ENCODE data around the gene CABP1. TPM values are rescaled to one million over a fixed set of nuclear protein-coding genes. Genes with fewer than 3 reads are reported as not detected.
A peak's percentile ranks its signal among the peaks of the same experiment; 100 is the strongest.

The CABP1 gene
- total RNA-seq, 1 experiment from 2014 or later, result 1.2 TPM

DNA sequence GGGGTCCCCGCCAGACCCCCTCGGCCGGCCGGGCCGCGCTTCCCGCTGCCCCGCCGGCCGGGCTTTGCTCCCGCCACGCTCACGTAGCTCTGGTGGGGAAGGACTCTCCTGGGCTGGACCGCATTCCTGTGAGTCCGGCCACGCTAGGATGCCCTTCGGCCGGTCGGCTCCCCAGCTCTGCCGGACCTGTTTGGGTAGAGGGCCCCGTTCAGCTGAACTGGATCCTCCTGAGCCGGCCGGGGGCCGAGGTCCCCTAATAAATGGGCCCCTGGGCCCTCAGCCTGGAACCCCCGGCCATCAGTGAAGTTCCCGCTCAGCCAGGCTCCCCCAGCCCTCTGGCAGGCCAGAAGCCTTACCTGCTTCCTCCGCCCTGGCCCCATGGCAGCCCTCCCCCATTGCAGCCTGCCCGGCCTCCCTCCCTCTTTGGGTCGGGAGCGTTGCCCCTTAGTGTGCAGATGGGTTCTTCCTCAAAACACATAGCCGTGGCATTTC is 70.4 kb downstream of the CABP1 start:
- peaks cover 28% of the 10 kb centered on the region for H3K36me3 ChIP-seq (ENCODE audit: insufficient read depth, low read length, poor library complexity, severe bottlenecking)
- intact Hi-C loops (cut with micrococcal nuclease; ENCODE audit: unreplicated experiment), result loop anchor here (5.0 kb wide), 1 partner anchor 384 kb away; the partner anchor contains the start of gene PLA2G1B
- no peaks in the 10 kb centered on the region for H3K9me3 ChIP-seq (ENCODE audit: low read depth, low read length, poor library complexity, severe bottlenecking)
- no peaks in the 10 kb centered on the region for H3K27me3 ChIP-seq (replicated peaks; ENCODE audit: insufficient read depth, low read depth, low read length, poor library complexity)
- DNase-seq (ENCODE audit: low spot score), result no peak
- H3K4me1 ChIP-seq (ENCODE audit: insufficient read depth, low read length, poor library complexity, severe bottlenecking), result peaks cover 5% of the 10 kb centered on the region
- ChIA-PET CTCF (interaction anchor here (0.6 kb wide), 1 partner anchor 54 kb away, joined by 6 read pairs; no protein-coding TSS in a partner anchor), POLR2A (ENCODE audit: low non-redundant PET) (no interaction called here)
- H3K4me3 ChIP-seq (ENCODE audit: low read depth, low read length, poor library complexity, severe bottlenecking), result peak overlapping the region; percentile 93
- peak overlapping the region; percentile 90 for H3K27ac ChIP-seq (ENCODE audit: low read depth, low read length, poor library complexity, severe bottlenecking)
- no TSS peak for BruUV-seq (replicated peaks)
- TF ChIP-seq, protein P1, sequence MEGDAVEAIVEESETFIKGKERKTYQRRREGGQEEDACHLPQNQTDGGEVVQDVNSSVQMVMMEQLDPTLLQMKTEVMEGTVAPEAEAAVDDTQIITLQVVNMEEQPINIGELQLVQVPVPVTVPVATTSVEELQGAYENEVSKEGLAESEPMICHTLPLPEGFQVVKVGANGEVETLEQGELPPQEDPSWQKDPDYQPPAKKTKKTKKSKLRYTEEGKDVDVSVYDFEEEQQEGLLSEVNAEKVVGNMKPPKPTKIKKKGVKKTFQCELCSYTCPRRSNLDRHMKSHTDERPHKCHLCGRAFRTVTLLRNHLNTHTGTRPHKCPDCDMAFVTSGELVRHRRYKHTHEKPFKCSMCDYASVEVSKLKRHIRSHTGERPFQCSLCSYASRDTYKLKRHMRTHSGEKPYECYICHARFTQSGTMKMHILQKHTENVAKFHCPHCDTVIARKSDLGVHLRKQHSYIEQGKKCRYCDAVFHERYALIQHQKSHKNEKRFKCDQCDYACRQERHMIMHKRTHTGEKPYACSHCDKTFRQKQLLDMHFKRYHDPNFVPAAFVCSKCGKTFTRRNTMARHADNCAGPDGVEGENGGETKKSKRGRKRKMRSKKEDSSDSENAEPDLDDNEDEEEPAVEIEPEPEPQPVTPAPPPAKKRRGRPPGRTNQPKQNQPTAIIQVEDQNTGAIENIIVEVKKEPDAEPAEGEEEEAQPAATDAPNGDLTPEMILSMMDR (conservative IDR thresholded peaks at IDR 0.05; ENCODE audit: low read depth, low read length), result no peak
- no peak for TF ChIP-seq EZH2 (IDR thresholded peaks at IDR 0.05; ENCODE audit: borderline replicate concordance, low read depth, low read length, poor library complexity, severe bottlenecking)

DNA sequence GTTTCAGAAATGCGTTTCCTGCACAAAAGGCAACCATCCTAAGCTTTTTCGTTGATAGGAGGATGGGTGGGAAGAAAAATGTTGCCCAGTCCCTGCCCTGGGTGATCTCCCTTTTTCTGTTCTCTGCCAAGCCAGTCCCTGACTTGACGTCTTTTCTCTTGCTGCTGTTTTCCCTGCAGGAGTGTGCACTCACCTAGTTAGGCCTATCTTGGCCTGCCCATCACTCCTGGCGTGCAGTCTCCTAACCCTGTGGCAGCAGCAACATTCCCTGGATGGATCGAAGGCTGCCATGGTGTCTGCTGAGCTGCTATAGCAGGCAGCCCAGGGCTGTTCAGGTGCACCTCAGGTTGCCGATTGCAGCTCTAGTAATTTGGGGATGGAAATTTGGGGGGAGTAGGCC is 71.0 kb downstream of the CABP1 start:
- Histone ChIP-seq H3K27me3 (replicated peaks; ENCODE audit: insufficient read depth, low read depth, low read length, poor library complexity) (no peaks in the 10 kb centered on the region), H3K4me1 (ENCODE audit: insufficient read depth, low read length, poor library complexity, severe bottlenecking) (peaks cover 5% of the 10 kb centered on the region), H3K36me3 (ENCODE audit: insufficient read depth, low read length, poor library complexity, severe bottlenecking) (peaks cover 34% of the 10 kb centered on the region), H3K27ac (ENCODE audit: low read depth, low read length, poor library complexity, severe bottlenecking) (peak overlapping the region; percentile 90), H3K4me3 (ENCODE audit: low read depth, low read length, poor library complexity, severe bottlenecking) (peak overlapping the region; percentile 93), H3K9me3 (ENCODE audit: low read depth, low read length, poor library complexity, severe bottlenecking) (no peaks in the 10 kb centered on the region)
- DNase-seq (ENCODE audit: low spot score), result no peak
- ChIA-PET CTCF (interaction anchor here (0.7 kb wide), 1 partner anchor 9 kb away, joined by 3 read pairs; no protein-coding TSS in a partner anchor), POLR2A (ENCODE audit: low non-redundant PET) (no interaction called here)
- no peak for TF ChIP-seq EZH2 (IDR thresholded peaks at IDR 0.05; ENCODE audit: borderline replicate concordance, low read depth, low read length, poor library complexity, severe bottlenecking)
- TF ChIP-seq, protein P1 (conservative IDR thresholded peaks at IDR 0.05; ENCODE audit: low read depth, low read length), result no peak
- intact Hi-C loops (cut with micrococcal nuclease; ENCODE audit: unreplicated experiment), result loop anchor here (5.0 kb wide), 1 partner anchor 384 kb away; the partner anchor contains the start of gene PLA2G1B
- BruUV-seq (replicated peaks), result no TSS peak

DNA sequence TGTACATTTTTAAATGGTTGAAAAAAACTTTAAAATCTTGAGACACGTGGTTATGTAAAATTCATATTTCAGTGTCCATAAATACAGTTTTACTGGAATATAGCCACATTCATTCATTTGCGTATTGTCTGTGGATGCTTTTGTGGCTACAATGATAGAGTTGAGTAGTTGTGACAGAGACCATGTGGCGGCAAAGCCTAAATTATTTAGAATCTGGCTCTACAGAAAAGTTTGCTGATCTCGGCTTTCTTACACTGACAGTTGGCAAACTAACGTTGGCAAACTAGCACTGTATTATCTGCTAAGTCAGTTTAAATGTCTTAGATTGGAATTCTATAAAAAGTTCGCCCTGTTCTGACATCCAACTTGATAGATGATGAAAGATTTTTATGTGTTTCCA is 72.2 kb downstream of the CABP1 start:
- no peak for TF ChIP-seq EZH2 (IDR thresholded peaks at IDR 0.05; ENCODE audit: borderline replicate concordance, low read depth, low read length, poor library complexity, severe bottlenecking)
- TF ChIP-seq, protein P1 (conservative IDR thresholded peaks at IDR 0.05; ENCODE audit: low read depth, low read length), result no peak
- H3K36me3 ChIP-seq (ENCODE audit: insufficient read depth, low read length, poor library complexity, severe bottlenecking), result peaks cover 42% of the 10 kb centered on the region
- H3K27me3 ChIP-seq (replicated peaks; ENCODE audit: insufficient read depth, low read depth, low read length, poor library complexity), result no peaks in the 10 kb centered on the region
- BruUV-seq (replicated peaks), result no TSS peak
- no peak overlapping the region for H3K4me3 ChIP-seq (ENCODE audit: low read depth, low read length, poor library complexity, severe bottlenecking)
- H3K9me3 ChIP-seq (ENCODE audit: low read depth, low read length, poor library complexity, severe bottlenecking), result no peaks in the 10 kb centered on the region
- DNase-seq (ENCODE audit: low spot score), result no peak
- intact Hi-C loops (cut with micrococcal nuclease; ENCODE audit: unreplicated experiment), result loop anchor here (2.0 to 5.0 kb wide), 2 partner anchors 66 to 385 kb away; partner anchors contain the start of gene PLA2G1B
- POLR2A ChIA-PET (ENCODE audit: low non-redundant PET), result no interaction called here
- H3K4me1 ChIP-seq (ENCODE audit: insufficient read depth, low read length, poor library complexity, severe bottlenecking), result peaks cover 5% of the 10 kb centered on the region
- H3K27ac ChIP-seq (ENCODE audit: low read depth, low read length, poor library complexity, severe bottlenecking), result peak overlapping the region; percentile 29
- CTCF ChIA-PET, result no interaction called here

Data from A673 (cell line).